Measurements from ENCODE around the gene NAPEPLD. TPM values are rescaled to one million over a fixed set of nuclear protein-coding genes. Genes with fewer than 3 reads are reported as not detected.

Gene NAPEPLD
- polyA plus RNA-seq, 3 donors = 1.1 to 2.2 (median 1.6) TPM

DNA sequence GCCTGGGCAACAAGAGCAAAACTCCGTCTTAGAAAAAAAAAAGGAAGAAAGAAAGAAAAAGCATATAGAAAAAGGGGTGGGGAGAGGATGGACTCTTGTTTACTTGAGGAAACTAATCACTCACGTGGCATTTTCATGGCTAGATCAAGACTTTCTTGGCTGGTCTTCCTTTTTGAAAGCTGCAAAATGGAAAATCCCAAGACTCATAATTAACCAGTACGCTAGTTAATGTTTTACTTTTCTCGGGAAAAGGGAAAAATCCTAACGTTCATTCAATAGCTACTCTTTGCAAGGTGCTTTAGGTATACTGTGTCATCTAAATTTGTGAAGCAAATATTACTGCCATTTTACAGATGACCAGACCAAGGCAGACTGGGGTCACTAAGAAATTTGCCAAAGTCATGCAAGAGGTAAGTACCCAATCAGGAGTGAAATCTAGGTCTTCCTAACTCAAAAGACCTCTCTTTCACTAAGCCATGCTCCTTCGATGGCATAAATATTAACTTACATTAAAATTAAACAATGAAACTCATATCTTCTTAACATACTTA, 24.4 kb downstream of the NAPEPLD start:
- Mint-ChIP-seq H3K9me3 (no peaks in the 10 kb centered on the region), H3K4me3 (no peak overlapping the region)

DNA sequence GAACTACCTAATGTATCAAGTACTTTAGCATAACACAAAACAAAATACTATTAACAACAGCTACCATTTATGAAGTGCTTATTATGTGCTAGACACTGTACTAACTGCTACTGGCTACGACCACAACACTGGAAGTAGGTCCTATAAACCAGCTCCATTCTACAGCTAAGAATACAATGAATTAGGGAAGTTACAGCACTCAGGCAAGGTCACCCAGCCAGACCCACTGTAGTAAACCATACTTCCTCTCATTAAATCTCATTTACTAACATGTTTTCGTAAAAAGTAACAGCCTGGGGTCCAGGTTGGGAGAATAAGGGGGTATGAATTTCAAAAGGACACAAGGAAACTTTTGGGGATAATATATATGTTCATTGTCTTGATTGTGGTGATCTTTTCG, 25.4 kb downstream of the NAPEPLD start:
- Histone ChIP-seq H3K9me3 (replicated peaks in 1 of 2; ENCODE audit: control insufficient read depth in 1 of 2, insufficient read depth in 1 of 2, low read length in 2 of 2) (no peaks in the 10 kb centered on the region), H3K27me3 (ENCODE audit: control insufficient read depth in 2 of 2, insufficient read depth in 2 of 2, low read length in 2 of 2) (no peaks in the 10 kb centered on the region), H3K79me2 (ENCODE audit: insufficient read depth, low read length) (no peaks in the 10 kb centered on the region), H3K27ac (ENCODE audit: low read depth in 1 of 2, low read length in 2 of 2) (peak overlapping the region in 1 of 2 donors; percentile 16), H3K4me1 (ENCODE audit: control insufficient read depth in 1 of 2, insufficient read depth in 2 of 2, low read length in 2 of 2) (peaks cover 0 to 3% of the 10 kb centered on the region in 2 donors), H4K20me1 (ENCODE audit: insufficient read depth, low read length) (no peaks in the 10 kb centered on the region), H3K4me3 (replicated peaks in 1 of 3; ENCODE audit: low read depth in 2 of 3, low read length in 3 of 3) (no peak overlapping the region), H3K36me3 (replicated peaks in 1 of 2; ENCODE audit: control insufficient read depth in 1 of 2, insufficient read depth in 2 of 2, low read length in 2 of 2) (peaks cover 34 to 58% of the 10 kb centered on the region in 2 donors), H3K4me2 (replicated peaks; ENCODE audit: extremely low read depth, low read length, poor library complexity, severe bottlenecking) (no peak overlapping the region), H3K9ac (ENCODE audit: insufficient read depth, low read length, poor library complexity, severe bottlenecking) (no peak overlapping the region), H2AFZ (ENCODE audit: insufficient read depth, low read depth, low read length, poor library complexity, severe bottlenecking) (no peak overlapping the region)
- DNase-seq = no peak
- no peaks in the 10 kb centered on the region for H3K9me3 Mint-ChIP-seq
- H3K4me3 Mint-ChIP-seq = no peak overlapping the region
- no peak overlapping the region for H3K27ac Mint-ChIP-seq
- H3K36me3 Mint-ChIP-seq = peaks cover 46 to 55% of the 10 kb centered on the region in 2 donors
- peaks cover 2% of the 10 kb centered on the region for H3K4me1 Mint-ChIP-seq
- TF ChIP-seq, protein P1, sequence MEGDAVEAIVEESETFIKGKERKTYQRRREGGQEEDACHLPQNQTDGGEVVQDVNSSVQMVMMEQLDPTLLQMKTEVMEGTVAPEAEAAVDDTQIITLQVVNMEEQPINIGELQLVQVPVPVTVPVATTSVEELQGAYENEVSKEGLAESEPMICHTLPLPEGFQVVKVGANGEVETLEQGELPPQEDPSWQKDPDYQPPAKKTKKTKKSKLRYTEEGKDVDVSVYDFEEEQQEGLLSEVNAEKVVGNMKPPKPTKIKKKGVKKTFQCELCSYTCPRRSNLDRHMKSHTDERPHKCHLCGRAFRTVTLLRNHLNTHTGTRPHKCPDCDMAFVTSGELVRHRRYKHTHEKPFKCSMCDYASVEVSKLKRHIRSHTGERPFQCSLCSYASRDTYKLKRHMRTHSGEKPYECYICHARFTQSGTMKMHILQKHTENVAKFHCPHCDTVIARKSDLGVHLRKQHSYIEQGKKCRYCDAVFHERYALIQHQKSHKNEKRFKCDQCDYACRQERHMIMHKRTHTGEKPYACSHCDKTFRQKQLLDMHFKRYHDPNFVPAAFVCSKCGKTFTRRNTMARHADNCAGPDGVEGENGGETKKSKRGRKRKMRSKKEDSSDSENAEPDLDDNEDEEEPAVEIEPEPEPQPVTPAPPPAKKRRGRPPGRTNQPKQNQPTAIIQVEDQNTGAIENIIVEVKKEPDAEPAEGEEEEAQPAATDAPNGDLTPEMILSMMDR (IDR thresholded peaks at IDR 0.05) = no peak
- H3K27me3 Mint-ChIP-seq (ENCODE audit: low read depth in 3 of 3) = no peaks in the 10 kb centered on the region
- 40% methylated on average over 1 of the region's 3 CpGs for WGBS (ENCODE audit: insufficient coverage)
- intact Hi-C loops (cut with micrococcal nuclease) = no loop called here

More for the DNA sequence above, 24.4 kb downstream of the NAPEPLD start:
- H3K27ac ChIP-seq (ENCODE audit: low read depth in 1 of 2, low read length in 2 of 2) = no peak overlapping the region
- H3K36me3 Mint-ChIP-seq = peaks cover 44 to 54% of the 10 kb centered on the region in 2 donors
- H3K4me3 ChIP-seq (replicated peaks in 1 of 3; ENCODE audit: low read depth in 2 of 3, low read length in 3 of 3) = no peak overlapping the region
- no peaks in the 10 kb centered on the region for H3K27me3 Mint-ChIP-seq (ENCODE audit: low read depth in 3 of 3)
- no peak overlapping the region for H2AFZ ChIP-seq (ENCODE audit: insufficient read depth, low read depth, low read length, poor library complexity, severe bottlenecking)
- no peak overlapping the region for H3K4me2 ChIP-seq (replicated peaks; ENCODE audit: extremely low read depth, low read length, poor library complexity, severe bottlenecking)
- WGBS (ENCODE audit: insufficient coverage) = no CpG with 5 or more reads among the region's 6 CpGs
- H3K36me3 ChIP-seq (replicated peaks in 1 of 2; ENCODE audit: control insufficient read depth in 1 of 2, insufficient read depth in 2 of 2, low read length in 2 of 2) = peaks cover 33 to 52% of the 10 kb centered on the region in 2 donors
- H4K20me1 ChIP-seq (ENCODE audit: insufficient read depth, low read length) = no peaks in the 10 kb centered on the region
- intact Hi-C loops (cut with micrococcal nuclease) = no loop called here
- H3K9ac ChIP-seq (ENCODE audit: insufficient read depth, low read length, poor library complexity, severe bottlenecking) = no peak overlapping the region
- TF ChIP-seq, protein P1 (IDR thresholded peaks at IDR 0.05) = no peak
- no peaks in the 10 kb centered on the region for H3K27me3 ChIP-seq (ENCODE audit: control insufficient read depth in 2 of 2, insufficient read depth in 2 of 2, low read length in 2 of 2)
- peaks cover 0 to 3% of the 10 kb centered on the region in 2 donors for H3K4me1 ChIP-seq (ENCODE audit: control insufficient read depth in 1 of 2, insufficient read depth in 2 of 2, low read length in 2 of 2)
- H3K9me3 ChIP-seq (replicated peaks in 1 of 2; ENCODE audit: control insufficient read depth in 1 of 2, insufficient read depth in 1 of 2, low read length in 2 of 2) = no peaks in the 10 kb centered on the region
- no peaks in the 10 kb centered on the region for H3K79me2 ChIP-seq (ENCODE audit: insufficient read depth, low read length)
- DNase-seq = no peak
- peak overlapping the region in 1 of 7 donors; percentile 81 for H3K27ac Mint-ChIP-seq
- H3K4me1 Mint-ChIP-seq = peaks cover 2% of the 10 kb centered on the region

All from CD14-positive monocyte (primary cell).